ENCODE results near the gene LINC01488.

DNA sequence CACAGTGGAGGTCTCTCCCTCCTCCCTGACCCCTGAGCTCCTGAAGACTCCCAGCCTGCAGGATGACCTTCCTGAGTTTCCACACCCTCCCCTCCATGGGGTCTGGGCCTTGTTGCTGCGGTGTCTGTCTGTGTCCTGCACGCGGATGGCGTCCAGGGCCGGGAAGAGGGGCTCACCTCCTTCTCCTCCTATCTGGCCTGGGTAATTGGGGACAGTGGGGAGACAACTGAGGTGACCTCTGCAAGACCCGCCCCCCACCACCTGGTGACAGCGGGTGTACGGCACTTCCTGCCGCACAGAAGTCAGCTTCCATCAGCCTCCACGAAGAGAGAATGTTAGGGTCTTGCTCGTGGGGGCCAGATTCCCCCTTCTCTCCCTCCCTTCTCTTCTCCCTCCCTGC is 31.7 kb downstream of the LINC01488 start:
- TF ChIP-seq, protein P1, sequence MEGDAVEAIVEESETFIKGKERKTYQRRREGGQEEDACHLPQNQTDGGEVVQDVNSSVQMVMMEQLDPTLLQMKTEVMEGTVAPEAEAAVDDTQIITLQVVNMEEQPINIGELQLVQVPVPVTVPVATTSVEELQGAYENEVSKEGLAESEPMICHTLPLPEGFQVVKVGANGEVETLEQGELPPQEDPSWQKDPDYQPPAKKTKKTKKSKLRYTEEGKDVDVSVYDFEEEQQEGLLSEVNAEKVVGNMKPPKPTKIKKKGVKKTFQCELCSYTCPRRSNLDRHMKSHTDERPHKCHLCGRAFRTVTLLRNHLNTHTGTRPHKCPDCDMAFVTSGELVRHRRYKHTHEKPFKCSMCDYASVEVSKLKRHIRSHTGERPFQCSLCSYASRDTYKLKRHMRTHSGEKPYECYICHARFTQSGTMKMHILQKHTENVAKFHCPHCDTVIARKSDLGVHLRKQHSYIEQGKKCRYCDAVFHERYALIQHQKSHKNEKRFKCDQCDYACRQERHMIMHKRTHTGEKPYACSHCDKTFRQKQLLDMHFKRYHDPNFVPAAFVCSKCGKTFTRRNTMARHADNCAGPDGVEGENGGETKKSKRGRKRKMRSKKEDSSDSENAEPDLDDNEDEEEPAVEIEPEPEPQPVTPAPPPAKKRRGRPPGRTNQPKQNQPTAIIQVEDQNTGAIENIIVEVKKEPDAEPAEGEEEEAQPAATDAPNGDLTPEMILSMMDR (IDR thresholded peaks at IDR 0.05; ENCODE audit: insufficient read depth, low read depth, low read length), result no peak
- TF ChIP-seq EZH2 (IDR thresholded peaks at IDR 0.05; ENCODE audit: insufficient read depth, low read length), result no peak
